GM18526 (cell line): Measurements from ENCODE around the gene NUP58.

Experiments
- POLR2A ChIP-seq: IDR thresholded peaks from 3 replicates; pipeline ENCODE4 v1.6.1; 2011; ENCODE audit not compliant: insufficient read length; ENCODE audit errors: extremely low read depth

NUP58 gene, protein sequence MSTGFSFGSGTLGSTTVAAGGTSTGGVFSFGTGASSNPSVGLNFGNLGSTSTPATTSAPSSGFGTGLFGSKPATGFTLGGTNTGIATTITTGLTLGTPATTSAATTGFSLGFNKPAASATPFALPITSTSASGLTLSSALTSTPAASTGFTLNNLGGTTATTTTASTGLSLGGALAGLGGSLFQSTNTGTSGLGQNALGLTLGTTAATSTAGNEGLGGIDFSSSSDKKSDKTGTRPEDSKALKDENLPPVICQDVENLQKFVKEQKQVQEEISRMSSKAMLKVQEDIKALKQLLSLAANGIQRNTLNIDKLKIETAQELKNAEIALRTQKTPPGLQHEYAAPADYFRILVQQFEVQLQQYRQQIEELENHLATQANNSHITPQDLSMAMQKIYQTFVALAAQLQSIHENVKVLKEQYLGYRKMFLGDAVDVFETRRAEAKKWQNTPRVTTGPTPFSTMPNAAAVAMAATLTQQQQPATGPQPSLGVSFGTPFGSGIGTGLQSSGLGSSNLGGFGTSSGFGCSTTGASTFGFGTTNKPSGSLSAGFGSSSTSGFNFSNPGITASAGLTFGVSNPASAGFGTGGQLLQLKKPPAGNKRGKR

DNA sequence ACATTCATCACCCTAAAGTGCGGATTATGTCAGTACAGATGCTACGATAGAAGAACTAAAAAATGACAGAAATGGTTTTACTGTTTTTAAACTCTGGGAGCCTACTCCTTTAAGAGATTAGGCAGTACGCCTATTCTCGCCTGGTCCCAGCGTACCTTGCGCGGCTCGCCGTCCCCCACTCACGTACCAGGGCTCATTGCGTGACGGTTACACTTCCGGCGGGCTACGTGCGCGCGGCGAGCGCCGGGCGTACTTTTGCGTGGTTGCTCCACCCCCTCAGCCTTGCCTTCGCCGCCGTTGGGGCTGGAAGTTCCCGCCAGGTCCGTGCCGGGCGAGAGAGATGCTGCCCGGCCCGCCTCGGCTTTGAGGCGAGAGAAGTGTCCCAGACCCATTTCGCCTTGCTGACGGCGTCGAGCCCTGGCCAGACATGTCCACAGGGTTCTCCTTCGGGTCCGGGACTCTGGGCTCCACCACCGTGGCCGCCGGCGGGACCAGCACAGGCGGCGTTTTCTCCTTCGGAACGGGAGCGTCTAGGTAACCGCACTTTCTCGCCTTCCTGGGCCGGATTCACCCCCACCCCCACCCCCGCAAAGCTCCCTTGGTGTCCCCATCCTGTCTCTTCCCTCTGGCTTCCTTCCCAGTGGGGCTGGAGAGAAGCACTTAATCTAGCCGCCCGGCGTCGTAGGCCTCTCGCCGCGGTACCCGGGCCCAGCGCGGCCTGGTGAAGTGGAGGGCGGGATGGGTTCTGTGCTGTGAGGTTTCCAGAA, at the start of gene NUP58:
TSS of gene NUP58 (plus strand) at position 279 of the 767 bp plus-strand sequence. CDS start at position 428, 149 bp downstream.
- TF ChIP-seq POLR2A: peak; percentile 94

- TF ChIP-seq POLR2A: no peak
Measured at GRCh38 chr13:25252225-25252624, 49.2 kb upstream of the NUP58 start.

- no peak for TF ChIP-seq POLR2A
Measured at GRCh38 chr13:25252752-25253151, 48.7 kb upstream of the NUP58 start.

GRCh38 chr13:25253702-25254101, 47.7 kb upstream of the NUP58 start:
- no peak for TF ChIP-seq POLR2A

- no peak for TF ChIP-seq POLR2A
Measured at GRCh38 chr13:25262261-25262660, 39.2 kb upstream of the NUP58 start.

DNA sequence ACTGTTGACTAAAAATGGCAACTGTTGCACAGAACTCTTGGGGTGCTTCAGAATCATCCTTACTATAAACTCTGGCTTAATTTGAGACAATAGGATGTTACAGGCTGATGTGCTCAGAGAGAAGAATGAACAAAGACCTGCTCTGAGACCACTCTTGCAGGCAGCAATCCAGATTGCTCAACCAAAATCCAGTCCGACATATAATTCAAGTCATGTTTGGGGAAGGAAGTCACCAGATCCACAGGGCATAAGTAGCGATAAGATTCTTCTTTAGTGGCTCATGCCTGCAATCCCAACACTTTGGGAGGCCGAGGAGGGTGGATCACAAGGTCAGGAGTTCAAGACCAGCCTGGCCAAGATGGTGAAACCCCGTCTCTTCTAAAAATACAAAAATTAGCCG, 34.7 kb upstream of the NUP58 start:
- no peak for TF ChIP-seq POLR2A

- TF ChIP-seq POLR2A: no peak
Measured at GRCh38 chr13:25267715-25268114, 33.7 kb upstream of the NUP58 start.

DNA sequence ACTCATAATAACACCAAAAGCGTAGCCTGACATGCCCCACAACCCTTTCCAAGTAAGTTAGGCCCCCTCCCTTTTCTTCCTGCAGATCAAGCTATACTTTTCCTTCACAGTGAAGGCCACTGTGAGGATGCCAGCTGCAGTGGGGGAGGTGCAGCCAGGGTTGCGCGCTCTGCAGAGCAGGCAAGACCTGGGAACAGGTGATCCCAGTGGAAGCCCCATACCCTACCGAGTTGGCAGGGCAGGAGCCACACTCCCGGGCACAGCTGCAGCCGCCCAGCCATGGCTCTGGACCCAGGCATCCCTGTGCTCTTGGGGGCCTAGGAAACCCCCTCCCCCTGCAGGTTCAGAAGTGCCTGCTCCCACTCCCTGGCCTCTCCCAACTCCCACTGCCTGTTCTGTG, 32.9 kb upstream of the NUP58 start:
- TF ChIP-seq POLR2A: no peak

GRCh38 chr13:25276748-25277147, 24.7 kb upstream of the NUP58 start:
- TF ChIP-seq POLR2A: no peak

DNA sequence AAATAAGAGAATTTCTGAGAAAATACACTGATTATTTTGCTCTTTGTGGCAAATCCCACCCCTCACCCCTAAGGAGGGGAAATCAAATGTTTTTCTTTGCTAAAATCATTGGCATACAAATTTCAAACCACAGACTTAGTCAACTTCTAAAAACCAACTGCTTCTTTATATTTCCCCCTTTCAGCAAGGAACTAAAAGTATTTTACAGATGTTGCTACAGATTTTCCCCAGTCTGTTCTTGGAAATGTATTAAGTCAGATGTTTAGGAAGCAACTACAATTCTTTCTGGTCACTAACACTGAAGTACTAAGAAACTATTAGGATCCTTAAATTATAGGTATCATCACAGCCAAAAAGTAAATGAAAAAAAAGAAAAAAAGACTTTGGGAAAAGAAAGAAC, 21.0 kb upstream of the NUP58 start:
- no peak for TF ChIP-seq POLR2A

GRCh38 chr13:25281193-25281934, 20.1 kb upstream of the NUP58 start:
- no peak for TF ChIP-seq POLR2A

DNA sequence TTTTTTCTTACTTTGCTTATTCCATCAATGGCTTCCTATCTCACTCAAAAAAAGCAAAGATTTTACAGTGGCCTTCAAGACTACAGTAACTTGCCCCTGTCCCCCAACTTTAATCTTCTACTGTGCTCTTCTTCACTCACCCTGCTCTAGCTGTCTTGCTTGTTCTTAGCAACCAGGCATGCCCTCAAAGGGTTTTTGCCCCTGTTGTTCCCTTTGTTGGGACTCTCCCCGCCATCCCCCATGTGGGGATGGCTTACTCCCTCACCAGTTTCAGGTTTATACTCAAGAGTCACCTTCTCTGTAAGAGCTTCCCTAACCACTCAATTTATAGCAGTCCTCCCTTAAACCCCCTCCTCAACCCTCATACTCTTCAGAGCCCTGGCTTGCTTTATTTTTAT, 19.5 kb upstream of the NUP58 start:
- no peak for TF ChIP-seq POLR2A

DNA sequence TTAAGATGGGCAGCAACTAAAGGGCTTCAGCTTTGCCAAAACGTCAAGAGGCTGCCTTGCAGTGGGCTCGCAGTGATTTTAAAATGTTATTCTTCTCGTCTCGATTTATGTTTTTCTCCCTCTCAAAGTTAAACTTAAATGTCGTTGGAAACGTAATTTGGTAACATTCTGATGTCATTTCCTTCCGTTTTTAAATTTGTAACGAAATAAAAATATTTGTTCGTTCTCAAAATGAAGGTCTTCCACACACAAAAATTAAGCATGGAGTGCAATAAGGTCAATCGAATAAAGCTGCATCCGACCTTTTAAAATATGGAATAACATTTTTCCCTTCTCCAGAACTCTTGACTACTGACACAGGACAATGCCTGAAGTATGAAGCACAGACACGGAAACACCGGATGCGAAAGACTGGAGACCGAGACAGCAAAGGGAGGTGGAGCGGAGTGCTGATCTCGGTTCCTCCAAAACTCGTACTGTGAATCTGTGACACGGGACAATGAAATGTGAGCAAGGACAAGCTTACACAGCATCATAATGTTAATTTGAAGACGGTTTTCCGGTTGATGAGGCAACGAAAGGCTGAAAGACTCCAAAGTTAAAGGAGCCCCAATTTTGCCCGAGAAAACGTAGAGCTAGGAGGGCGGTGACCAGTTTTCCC, 15.0 kb upstream of the NUP58 start:
- TF ChIP-seq POLR2A: no peak
